ENCODE results near the gene TDRD5.
A peak's percentile ranks its signal among the peaks of the same experiment; 100 is the strongest.

DNA sequence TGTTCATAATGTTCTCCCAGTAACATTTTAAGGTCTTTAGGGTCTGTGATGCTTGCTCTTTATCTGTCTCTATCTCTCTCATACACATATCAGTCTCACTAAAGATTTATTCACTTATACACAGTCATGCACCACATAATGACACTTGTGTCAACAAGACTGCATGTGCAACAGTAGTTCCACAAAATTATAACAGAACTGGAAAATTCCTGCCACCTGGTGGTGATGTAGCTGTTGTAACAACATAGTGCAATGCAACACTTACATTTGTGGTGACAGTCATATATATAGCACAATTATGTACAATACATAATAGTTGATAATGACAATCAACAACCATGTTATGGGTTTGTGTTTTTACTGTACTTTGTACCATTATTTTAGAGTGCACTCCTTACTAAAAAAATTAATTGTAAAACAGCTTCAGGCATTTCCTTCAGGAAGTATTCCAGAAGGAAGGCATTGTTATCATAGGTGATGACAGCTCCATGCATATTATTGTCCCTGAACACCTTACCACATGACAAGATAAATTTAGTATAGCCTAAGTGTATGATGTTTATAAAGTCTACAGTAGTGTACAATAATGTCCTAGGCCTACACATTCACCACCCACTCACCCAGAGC is 8.1 kb downstream of the TDRD5 start:
- TF ChIP-seq, protein P1, sequence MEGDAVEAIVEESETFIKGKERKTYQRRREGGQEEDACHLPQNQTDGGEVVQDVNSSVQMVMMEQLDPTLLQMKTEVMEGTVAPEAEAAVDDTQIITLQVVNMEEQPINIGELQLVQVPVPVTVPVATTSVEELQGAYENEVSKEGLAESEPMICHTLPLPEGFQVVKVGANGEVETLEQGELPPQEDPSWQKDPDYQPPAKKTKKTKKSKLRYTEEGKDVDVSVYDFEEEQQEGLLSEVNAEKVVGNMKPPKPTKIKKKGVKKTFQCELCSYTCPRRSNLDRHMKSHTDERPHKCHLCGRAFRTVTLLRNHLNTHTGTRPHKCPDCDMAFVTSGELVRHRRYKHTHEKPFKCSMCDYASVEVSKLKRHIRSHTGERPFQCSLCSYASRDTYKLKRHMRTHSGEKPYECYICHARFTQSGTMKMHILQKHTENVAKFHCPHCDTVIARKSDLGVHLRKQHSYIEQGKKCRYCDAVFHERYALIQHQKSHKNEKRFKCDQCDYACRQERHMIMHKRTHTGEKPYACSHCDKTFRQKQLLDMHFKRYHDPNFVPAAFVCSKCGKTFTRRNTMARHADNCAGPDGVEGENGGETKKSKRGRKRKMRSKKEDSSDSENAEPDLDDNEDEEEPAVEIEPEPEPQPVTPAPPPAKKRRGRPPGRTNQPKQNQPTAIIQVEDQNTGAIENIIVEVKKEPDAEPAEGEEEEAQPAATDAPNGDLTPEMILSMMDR (IDR thresholded peaks at IDR 0.05; ENCODE audit: borderline replicate concordance, extremely low read depth, low read length, poor library complexity, severe bottlenecking), result peak; percentile 54
- no peak for TF ChIP-seq EZH2 (IDR thresholded peaks at IDR 0.05; ENCODE audit: borderline replicate concordance, low read depth, low read length, severe bottlenecking)
